NCI-H1930 (cell line): ENCODE results near the gene SLC35F3.
A peak's percentile ranks its signal among the peaks of the same experiment; 100 is the strongest.

Source experiments
- DNase-seq, 2 experiments: peaks; one replicate each; lab custom pipeline; 2025; lab: John Stamatoyannopoulos, UW

Gene SLC35F3

DNA sequence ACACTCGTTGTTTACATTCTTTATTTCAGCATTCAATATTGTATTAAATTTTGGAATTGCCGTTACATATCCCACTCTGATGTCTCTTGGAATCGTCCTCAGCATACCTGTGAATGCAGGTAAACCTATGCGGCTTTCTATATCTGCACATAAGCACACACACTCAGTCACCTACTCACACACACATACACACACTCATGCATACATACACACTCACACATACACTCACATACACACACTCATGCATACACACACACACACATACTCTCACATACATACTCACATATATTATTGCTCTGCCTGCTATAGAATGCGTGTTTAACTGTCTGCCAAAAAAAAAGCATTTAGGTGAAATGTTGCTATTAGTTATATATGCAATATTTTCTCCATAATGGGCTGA is 415.6 kb downstream of the SLC35F3 start:
- no peak for DNase-seq

DNA sequence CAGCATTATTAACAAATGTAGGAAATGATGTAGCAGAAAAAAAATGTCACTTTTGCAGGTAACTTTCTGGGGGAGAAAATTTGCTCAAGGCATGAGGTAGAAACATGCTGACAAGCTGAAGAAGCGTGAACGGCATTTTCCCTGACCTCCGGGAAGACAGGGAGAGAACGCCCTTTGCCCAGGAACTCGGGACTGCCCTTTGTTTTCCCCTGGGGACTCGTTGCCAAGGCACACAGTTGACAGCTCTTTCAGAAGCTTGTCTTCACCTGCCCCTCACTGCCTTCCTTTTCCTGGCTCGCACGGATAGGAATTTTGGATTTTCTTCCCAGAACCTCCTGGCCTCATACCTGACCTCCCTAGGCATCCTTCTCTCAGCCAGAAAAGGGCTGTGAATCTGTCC is 416.1 kb downstream of the SLC35F3 start:
- DNase-seq: no peak

DNA sequence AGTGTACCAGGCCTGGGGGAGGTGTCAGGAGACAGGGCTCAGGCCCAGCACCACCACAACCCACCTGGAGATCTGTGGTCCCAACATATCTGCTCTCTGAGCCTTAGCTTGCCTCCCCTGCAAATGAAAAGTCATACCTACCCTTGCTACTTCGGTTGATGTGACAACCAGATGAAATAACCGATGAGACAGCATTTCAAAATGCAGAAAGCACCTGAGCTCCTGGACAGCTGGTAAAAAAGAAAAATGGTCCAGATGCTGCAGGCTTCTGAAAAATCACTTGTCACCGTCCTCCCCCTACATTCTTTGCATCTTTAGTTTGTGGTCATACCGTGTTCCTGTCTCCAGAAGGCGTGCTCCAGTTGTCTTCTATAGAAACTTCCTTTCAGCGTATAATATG is 416.8 kb downstream of the SLC35F3 start:
- DNase-seq: no peak

DNA sequence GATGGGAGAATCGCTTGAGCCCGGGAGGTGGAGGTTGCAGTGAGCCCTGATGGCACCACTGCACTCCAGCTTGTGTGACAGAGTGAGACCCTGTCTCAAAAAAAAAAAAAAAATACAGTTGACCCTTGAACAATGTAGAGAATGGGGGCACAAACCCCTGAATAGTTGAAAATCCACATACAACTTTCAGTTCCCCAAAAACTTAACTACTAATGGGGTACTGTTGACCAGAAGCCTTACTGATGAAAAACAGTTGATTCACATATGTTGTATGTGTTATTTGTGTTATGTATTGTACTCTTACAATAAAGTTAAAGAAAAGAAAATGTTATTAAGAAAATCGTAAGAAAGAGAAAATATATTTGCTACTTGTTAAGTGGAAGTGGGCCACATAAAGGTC is 417.6 kb downstream of the SLC35F3 start:
- no peak for DNase-seq

DNA sequence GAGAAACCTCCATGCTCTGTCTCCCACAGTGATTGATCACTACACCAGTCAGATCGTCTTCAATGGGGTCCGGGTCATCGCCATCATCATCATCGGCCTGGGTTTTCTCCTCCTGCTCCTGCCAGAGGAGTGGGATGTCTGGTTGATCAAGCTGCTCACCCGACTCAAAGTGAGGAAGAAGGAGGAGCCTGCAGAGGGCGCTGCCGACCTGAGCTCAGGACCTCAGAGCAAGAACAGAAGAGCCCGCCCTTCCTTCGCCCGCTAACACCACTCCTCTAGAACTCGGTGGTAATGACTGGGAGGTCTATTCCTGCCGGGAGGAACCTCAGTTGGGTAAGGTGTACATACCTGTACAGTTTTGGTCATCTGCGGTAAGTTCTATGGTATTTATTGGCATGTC is 418.5 kb downstream of the SLC35F3 start:
- DNase-seq: peak in 1 of 2 experiments; percentile 9

DNA sequence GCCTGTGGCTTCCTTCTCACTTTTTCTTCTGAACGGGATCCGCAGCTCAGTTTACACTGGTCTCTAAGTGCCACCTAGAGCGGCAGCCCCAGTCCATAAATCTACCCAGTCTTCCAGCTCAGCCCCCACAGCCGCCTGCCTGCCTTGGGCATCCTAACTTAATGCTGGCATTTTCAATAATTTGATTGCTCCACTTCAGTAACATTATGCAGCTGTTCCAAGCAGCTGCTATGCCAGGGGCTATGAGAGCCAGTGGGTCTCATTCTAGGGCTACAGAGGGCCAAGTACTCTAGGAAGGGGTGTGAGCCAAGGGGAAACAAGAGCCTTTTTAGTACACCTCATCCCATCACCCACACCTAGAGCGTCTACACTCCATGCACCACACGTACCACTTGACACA is 420.3 kb downstream of the SLC35F3 start:
- no peak for DNase-seq

DNA sequence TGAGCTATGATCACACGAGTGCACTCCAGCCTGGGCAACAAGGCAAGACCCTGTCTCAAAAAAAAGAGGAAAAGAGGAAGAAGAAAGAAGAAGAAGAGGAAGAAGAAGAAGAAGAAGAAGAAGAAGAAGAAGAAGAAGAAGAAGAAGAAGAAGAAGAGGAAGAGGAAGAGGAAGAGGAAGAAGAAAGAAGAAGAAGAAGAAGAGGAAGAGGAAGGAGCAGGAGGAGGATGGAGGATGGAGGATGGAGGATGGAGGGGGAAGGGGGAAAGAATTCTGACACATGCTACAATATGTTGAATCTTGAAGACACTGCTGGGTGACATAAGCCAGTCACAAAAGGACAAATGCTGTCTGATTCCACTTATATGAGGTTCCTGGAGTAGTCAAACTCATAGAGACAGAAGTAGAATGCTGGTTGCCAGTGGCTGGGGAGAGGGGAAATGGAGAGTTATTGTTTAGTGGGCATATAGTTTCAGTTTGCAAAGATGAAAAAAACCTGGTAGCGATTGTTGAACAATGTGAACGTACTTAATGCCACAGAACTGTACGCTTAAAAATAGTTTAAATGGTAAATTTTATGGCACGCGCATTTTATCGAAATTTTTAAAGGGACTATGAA is 421.5 kb downstream of the SLC35F3 start:
- DNase-seq: no peak

DNA sequence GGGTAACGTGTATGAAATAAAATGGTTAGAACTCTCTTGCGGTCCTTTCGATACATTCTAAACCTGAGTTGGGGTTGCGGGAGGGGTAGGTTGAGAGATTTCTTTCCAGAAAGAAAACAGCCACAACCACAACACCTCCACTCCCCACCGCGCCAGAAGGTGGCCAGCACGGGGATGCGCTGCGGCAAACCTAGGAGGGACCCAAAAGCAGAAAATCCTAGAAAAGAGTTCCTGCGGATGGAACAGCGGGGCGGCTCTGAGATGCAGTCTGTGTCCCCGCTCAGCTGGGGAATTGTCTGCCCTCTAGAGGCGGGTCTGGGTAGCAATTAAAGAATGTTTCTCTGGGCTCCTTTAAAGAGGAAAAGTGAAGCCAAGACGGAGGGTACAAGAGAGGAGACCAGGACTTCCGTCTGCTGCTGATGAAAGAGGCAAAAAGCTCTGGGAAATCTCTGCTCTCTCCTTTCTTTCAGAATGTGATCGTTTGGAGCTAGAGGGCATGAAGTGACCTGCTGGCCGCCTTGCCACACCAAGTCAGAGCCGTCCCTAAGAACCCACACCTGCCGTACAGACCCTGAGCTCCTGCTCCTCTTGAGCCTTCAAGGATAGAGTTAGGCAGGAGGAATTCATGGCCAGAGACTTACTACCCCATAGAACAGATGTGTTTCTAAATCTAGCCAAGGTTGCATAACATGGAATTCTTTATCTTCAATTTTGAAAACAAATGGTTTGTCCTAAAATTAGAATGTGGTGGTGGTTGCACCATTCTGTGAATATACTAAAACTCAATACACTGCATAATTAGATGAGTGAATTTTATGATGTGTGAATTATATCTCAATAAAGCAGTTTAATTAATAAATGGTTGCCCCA is 422.3 kb downstream of the SLC35F3 start:
- DNase-seq: peak in 1 of 2 experiments; percentile 33

DNA sequence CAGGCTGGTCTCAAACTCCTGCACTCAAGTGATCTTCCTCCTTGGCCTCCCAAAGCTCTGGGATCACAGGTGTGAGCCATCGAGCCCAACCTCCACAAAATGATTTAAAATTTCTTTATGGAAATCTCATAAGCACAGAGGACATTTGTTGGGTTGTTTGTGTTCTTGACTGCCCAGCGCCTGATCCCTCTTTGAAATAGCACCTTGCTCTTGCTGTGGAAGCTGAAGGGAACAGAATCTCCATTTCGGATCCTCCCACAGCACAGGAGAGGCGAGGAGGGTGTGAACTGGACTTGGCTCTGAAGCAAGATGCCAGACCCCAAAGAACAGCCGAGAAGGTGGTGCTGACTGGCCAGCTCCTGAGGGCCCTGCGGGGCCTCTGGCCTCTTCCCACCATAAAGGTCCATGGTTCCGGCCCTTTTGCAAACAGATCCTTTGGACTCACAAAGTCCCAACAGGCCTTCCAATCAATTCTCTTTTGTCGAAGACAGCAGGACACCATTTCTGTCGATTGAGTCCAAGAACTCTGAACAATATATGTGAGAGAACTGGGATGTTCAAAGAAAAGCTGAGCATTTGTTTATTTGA is 423.2 kb downstream of the SLC35F3 start:
- DNase-seq: no peak

DNA sequence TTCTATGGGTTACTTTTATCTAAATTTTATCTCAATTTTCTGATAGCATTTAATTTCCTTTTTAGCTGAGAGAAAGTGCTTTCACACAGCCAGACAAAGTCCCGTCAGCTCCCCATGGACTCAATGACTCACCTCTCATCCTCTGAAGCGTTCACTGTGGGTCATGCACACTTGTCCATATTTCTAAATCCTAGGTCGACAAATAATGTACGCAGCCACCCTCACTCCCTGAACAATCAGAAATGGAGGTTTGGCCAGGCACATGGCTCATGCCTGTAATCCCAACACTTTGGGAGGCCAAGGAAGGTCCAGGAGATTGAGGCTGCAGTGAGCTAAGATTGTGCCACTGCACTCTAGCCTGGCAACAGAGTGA is 426.4 kb downstream of the SLC35F3 start:
- no peak for DNase-seq

DNA sequence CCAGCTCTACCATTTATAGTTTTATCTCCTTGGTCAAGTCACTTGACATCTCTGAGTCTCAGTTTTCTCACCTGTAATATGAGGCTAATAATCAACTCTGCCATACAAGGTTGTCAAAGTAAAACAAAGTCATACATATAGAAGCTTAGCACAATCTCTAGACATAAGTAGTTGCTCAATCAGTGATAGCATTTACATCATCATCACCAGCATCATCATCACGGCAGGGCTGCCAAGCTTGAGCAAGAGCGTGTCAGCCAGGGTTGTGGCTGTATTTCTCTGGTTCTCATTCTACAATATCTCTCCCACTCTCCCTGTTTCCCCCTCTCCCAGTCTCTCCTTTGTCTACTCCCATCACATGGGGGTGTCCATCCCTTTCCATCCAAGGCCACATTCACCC is 427.0 kb downstream of the SLC35F3 start:
- DNase-seq: no peak

DNA sequence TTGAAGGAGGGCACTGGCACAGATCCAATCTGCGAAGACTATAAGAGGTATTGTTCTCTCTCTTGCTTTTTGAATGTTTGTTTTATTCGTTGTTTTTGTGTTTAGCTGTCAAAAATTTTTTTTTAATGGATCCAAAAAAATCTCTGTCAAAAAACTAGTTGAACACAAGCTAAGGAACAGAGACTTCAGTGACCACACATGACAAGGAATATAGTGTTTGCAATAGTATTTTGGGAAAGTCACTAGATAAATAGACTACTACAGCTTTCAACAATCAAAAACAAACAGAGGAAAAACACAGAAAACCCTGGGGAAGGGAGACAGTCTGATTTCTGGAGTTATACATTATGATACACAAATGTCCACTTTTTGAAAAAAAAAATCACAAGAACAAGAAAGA is 431.9 kb downstream of the SLC35F3 start:
- no peak for DNase-seq

DNA sequence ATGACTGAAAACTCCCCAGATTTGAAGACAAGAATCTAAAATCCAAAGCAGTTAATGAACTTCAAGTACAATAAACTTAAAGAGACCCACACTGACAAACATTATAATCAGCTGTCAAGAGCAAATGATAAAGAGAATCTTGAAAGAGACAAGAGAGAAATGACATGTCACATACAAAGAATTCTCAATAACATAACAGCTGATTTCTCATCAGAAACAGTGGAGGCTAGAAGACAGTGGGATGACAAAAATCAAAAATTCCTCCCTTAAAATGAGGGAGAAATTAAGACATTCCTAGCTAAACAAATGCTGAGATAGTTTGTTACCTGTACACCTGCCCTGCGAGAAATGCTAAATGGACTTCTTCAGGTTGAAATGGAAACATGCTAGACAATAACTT is 432.8 kb downstream of the SLC35F3 start:
- no peak for DNase-seq

DNA sequence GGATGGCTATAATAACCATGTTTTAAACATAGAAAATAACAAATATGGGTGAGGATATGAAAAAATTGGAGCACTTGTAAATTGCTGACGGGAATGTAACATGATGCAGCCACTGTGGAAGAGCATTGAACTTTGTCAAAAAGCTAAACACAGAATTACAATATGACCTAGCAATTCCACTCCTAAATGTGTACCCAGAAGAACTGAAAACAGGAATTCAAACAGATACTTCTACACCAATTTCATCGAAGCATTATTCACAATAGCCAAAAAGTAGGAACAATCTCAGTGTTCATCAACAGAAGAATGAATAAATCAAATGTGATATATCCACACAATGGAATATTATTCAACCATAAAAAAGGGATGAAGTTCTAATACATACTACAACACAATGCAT is 436.1 kb downstream of the SLC35F3 start:
- DNase-seq: no peak

DNA sequence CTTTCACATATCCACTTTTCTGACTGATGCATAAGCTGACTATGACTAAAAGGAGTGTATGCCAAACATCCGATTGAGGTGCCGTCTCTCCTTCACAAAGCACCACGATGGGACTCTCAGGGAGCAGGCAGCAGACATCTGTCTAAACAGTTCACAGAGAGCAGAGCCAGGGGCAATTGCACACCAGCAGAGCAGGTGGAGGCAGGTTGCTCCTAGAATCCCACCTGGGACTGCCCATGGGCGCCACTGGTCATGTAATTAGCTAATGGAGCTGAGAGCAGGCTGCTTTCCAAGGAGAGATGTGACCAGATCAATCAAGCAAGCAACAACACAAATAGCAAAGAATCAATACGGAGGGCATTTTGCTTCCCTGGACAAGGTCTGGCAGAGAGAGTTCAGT is 438.3 kb downstream of the SLC35F3 start:
- DNase-seq: no peak

DNA sequence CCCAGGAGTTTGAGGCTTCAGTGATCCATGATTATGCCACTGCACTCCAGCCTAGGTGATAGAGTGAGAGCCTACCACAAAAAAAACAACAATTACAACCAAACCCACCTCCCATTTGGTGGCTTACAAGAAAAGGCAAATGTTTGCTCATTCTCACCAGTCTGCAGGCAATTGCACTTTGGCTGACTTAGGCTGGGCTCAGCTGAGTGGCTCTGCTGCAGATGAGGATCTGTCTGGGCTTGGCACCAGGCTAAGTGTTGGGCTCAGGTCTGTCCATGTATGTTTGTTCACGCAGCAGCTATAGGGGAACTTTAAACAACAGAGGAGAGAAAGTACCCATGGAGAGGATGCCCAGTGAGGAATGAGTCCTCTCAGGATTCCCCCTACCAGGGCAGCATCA is 440.8 kb downstream of the SLC35F3 start:
- DNase-seq: no peak

DNA sequence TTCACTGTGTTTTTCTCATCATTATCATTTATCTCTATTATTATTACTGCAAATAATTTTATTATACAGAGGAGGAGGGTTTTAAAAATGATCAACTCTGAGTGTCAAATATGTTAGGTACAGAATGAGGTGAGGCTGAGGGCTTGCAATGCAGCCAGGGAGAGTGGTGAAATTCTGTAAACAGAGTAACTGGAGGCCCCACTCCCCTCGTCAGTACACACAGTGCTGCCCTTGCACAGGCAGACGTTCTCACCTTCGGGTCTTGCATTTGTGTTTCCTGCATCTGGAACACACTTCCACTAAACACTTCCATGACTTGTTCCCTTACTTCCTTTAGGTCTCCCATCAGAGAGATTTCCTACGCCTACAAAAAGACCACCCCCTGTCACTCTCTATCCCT is 444.5 kb downstream of the SLC35F3 start:
- DNase-seq: no peak

DNA sequence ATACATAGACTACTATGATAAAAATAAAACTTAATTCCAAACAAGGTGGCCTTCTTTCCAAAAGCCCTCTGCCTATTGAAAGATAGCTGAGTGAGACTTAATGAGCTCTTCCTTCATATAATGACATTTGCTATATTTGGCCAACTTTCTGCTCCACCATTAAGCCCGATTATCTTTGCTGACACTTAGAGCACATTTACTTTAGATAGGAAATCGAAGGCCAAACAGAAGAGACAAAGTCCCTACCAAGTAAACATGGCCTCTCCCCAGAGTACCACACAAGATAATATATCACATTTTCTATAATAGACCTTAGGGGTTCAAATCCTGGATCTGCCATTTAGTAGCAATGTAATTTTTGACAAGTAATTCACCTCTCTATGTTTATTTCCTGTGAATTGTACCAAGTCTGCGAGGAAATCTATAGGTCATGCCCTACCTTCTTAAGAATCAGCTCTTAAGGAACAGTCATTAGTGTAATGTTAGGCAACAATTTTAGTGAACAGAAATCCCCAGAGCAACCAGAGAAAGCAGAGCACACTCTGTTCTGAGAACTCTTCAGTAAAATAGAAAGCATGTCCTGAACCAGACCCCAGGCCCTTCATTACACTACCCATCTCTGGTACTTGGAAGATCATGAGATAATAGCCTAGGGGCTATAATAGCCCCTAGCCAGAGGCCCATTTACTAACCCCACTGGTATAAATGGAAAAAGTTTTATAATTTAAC is 451.5 kb downstream of the SLC35F3 start:
- no peak for DNase-seq

DNA sequence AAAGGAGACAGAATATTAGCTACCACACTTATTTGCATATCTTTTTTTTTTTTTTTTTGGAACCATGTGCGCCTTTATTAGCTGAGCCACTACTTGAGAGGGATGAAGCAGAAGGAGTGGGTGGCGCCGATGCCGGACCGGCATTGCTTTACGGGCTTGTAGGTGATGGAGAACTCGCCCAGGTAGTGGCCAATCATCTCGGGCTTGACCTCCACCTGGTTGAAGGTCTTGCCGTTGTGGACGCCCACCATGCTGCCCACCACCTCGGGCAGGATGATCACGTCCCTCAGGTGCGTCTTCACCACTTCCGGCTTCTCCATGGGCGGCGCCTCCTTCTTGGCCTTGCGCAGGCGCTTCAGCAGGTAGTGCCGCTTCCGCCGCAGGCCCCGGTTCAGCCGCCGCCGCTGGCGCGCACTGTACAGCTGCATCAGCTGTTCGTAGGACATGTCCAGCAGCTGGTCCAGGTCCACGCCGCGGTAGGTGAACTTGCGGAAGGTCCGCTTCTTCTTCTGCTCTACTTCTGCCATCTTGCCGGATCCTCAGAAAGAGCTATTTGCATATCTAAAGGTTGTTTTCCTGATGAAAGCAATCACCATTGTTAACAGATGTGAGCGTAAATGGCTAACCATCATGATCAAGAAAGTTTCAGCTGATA is 452.3 kb downstream of the SLC35F3 start:
- DNase-seq: peak; percentile 39 to 57

DNA sequence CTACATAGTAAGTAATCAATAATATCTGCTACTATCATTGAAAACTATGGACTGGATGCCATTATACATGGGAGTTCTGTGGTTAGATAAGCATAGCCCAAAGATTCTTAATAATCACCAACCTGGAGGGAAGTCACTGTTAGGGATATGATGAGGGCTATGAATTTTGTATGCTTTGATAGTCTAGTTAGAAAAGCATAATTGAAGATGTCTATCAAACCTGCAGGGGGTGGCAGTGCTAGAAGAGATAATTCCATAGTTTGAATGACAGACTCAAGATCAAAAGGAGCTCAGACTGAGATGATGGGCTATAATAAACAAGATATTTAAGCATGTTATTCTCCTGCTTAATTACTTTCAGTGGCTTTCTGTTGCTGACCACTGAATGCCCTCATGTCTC is 453.4 kb downstream of the SLC35F3 start:
- DNase-seq: no peak

DNA sequence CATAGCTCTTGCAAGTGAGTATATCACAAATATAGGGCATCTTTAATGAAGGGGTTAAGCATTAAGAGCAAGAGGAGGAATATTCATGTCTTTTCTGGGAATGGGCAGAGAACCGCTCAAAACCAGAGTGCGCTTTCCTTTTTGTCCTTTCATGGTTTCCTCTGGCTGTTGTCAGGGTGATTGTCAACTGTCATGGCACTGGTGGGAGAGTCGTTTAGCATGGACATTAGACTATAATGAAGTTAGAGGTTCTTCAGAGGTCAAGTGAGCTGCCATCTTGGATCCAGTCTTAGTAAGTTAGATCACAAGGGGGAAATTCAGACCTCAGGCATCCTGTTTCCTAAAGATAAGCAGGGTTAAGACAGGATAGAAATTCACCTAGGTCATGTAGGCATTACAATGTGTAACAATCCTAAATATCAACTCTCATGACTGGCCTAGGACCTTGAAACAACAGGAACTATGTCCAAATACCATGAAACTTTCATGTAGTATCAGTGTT is 456.7 kb downstream of the SLC35F3 start:
- no peak for DNase-seq

DNA sequence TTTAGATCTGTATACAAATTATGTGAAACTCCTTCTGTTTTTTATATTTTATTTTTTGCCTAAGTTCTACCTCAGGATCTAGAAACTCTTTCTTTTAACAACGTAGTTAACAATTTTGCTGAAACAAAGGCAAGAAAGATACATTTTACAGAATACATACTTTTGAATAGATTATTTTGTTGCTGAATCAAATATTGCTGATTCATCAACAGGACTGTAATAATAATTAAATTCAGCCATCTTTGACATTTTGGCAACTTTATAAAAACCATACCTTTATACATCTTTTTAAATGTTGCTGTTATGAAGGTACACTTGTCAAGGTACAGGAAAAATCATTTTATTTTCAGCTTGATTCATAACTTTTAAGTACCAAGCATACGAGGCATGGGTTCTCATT is 458.1 kb downstream of the SLC35F3 start:
- DNase-seq: no peak
